ENCODE data around the gene SRC.

The SRC gene

DNA sequence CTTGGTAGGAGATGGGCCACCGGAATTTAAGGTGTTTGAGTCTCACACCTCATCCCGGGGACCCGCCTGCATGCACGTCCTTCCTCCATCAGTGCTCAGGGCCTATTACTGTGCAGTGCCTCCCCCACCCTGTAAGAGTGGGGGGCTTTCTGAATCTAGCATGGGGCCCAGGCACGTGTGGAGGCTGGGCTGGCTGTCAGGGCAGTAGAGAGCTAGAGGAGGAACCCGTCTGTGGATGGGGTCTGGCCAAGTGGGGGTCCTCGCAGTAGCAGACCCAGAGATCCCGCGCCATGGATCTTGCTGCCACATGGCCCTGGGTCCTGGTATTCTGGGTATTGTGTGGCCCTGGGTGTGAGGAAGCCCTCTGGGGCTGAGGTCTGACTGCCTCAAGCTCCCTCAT, 42.9 kb downstream of the SRC start:
- TF ChIP-seq CTCF (IDR thresholded peaks at IDR 0.05; ENCODE audit: insufficient read depth, low read length, poor library complexity, severe bottlenecking) (no peak), EZH2phosphoT487 (conservative IDR thresholded peaks at IDR 0.05; ENCODE audit: low read length) (no peak)
- Histone ChIP-seq H3K4me3 (ENCODE audit: insufficient read depth, low read length, poor library complexity, severe bottlenecking) (no peak overlapping the region), H4K20me1 (ENCODE audit: low read depth, low read length) (no peaks in the 10 kb centered on the region), H3K27me3 (ENCODE audit: low read length) (no peaks in the 10 kb centered on the region), H3F3A (ENCODE audit: insufficient read depth) (no peaks in the 10 kb centered on the region), H3K4me2 (ENCODE audit: low read depth, low read length, poor library complexity, severe bottlenecking) (no peak overlapping the region), H2AFZ (ENCODE audit: low read depth, low read length, severe bottlenecking) (no peak overlapping the region), H3K9me3 (ENCODE audit: insufficient read depth, low read length) (no peaks in the 10 kb centered on the region), H3K9me2 (replicated peaks; ENCODE audit: insufficient read depth, low read length) (no peaks in the 10 kb centered on the region), H3K79me2 (ENCODE audit: insufficient read depth, low read length) (no peaks in the 10 kb centered on the region), H3K27ac (ENCODE audit: low read depth, low read length) (no peak overlapping the region), H3K9ac (ENCODE audit: low read length) (no peak overlapping the region), H3K36me3 (ENCODE audit: low read length) (no peaks in the 10 kb centered on the region)

- Histone ChIP-seq H3K79me2 (ENCODE audit: insufficient read depth, low read length) (no peaks in the 10 kb centered on the region), H4K20me1 (ENCODE audit: low read depth, low read length) (no peaks in the 10 kb centered on the region), H3K27me3 (ENCODE audit: low read length) (no peaks in the 10 kb centered on the region), H3K4me3 (ENCODE audit: insufficient read depth, low read length, poor library complexity, severe bottlenecking) (no peak overlapping the region), H3K9me3 (ENCODE audit: insufficient read depth, low read length) (no peaks in the 10 kb centered on the region), H3K9ac (ENCODE audit: low read length) (no peak overlapping the region), H3K9me2 (replicated peaks; ENCODE audit: insufficient read depth, low read length) (no peaks in the 10 kb centered on the region), H3K36me3 (ENCODE audit: low read length) (no peaks in the 10 kb centered on the region), H3K4me2 (ENCODE audit: low read depth, low read length, poor library complexity, severe bottlenecking) (no peak overlapping the region), H2AFZ (ENCODE audit: low read depth, low read length, severe bottlenecking) (no peak overlapping the region), H3F3A (ENCODE audit: insufficient read depth) (no peaks in the 10 kb centered on the region), H3K27ac (ENCODE audit: low read depth, low read length) (no peak overlapping the region)
- TF ChIP-seq CTCF (IDR thresholded peaks at IDR 0.05; ENCODE audit: insufficient read depth, low read length, poor library complexity, severe bottlenecking) = no peak
- no peak for TF ChIP-seq EZH2phosphoT487 (conservative IDR thresholded peaks at IDR 0.05; ENCODE audit: low read length)
Observed at GRCh38 chr20:37389241-37389747, 43.4 kb downstream of the SRC start.

GRCh38 chr20:37389844-37390275, 43.9 kb downstream of the SRC start:
- Histone ChIP-seq H3K79me2 (ENCODE audit: insufficient read depth, low read length) (no peaks in the 10 kb centered on the region), H3K4me3 (ENCODE audit: insufficient read depth, low read length, poor library complexity, severe bottlenecking) (no peak overlapping the region), H3F3A (ENCODE audit: insufficient read depth) (no peaks in the 10 kb centered on the region), H3K9ac (ENCODE audit: low read length) (no peak overlapping the region), H3K27me3 (ENCODE audit: low read length) (no peaks in the 10 kb centered on the region), H3K36me3 (ENCODE audit: low read length) (no peaks in the 10 kb centered on the region), H3K27ac (ENCODE audit: low read depth, low read length) (no peak overlapping the region), H3K9me3 (ENCODE audit: insufficient read depth, low read length) (no peaks in the 10 kb centered on the region), H3K9me2 (replicated peaks; ENCODE audit: insufficient read depth, low read length) (no peaks in the 10 kb centered on the region), H3K4me2 (ENCODE audit: low read depth, low read length, poor library complexity, severe bottlenecking) (no peak overlapping the region), H4K20me1 (ENCODE audit: low read depth, low read length) (no peaks in the 10 kb centered on the region), H2AFZ (ENCODE audit: low read depth, low read length, severe bottlenecking) (no peak overlapping the region)
- TF ChIP-seq EZH2phosphoT487 (conservative IDR thresholded peaks at IDR 0.05; ENCODE audit: low read length) = no peak
- TF ChIP-seq CTCF (IDR thresholded peaks at IDR 0.05; ENCODE audit: insufficient read depth, low read length, poor library complexity, severe bottlenecking) = no peak

Data from SU-DHL-6 (cell line).